Left ventricle myocardium inferior (tissue), 1 donor: ENCODE data around the gene RILPL1. TPM values are rescaled to one million over a fixed set of nuclear protein-coding genes. Genes with fewer than 3 reads are reported as not detected.

Experiments
- DNase-seq: peaks from one replicate; pipeline ENCODE4 v3.0.0-alpha.2; 2020
- H3K27ac ChIP-seq: fragments of 200-600 bp; replicated peaks from 2 replicates; pipeline ENCODE4 v1.8.0; 2021
- H3K27me3 ChIP-seq: fragments of 200-600 bp; 2 replicates; pipeline ENCODE4 v1.8.0; 2021; ENCODE audit warnings: low read depth
- H3K36me3 ChIP-seq: fragments of 200-600 bp; 2 replicates; pipeline ENCODE4 v1.8.0; 2021
- H3K4me1 ChIP-seq: fragments of 200-600 bp; 2 replicates; pipeline ENCODE4 v1.8.0; 2021
- H3K4me3 ChIP-seq: fragments of 200-600 bp; 2 replicates; pipeline ENCODE4 v1.8.0; 2021; ENCODE audit warnings: mild to moderate bottlenecking, moderate library complexity
- H3K9me3 ChIP-seq: fragments of 200-600 bp; replicated peaks from 2 replicates; pipeline ENCODE4 v1.8.0; 2021
- intact Hi-C: fragments of 100-400 bp; cut with micrococcal nuclease; formaldehyde crosslinking; loops from one replicate; pipeline ENCODE4 v1.11.0; 2022
- total RNA-seq: library from RNA; stranded (reverse); fragmentation: NEBNext Ultra II Directional; extraction: Animal tissue kit (Norgen Biotek cat#: 25700); gene quantifications from one replicate; pipeline ENCODE4 v1.2.1, GENCODE V29; 2021
- TF ChIP-seq, protein P1 (sequence below): fragments of 200-600 bp; IDR thresholded peaks from 2 replicates; pipeline ENCODE4 v1.8.0; 2021; ENCODE audit warnings: antibody characterized with exemption, mild to moderate bottlenecking, borderline replicate concordance
- donor health status: DM: no; HTN: yes; CAD: no; lungs with severe emphysema.

RILPL1 gene
- total RNA-seq, 1 donor from 2014 or later, result 89.7 TPM

DNA sequence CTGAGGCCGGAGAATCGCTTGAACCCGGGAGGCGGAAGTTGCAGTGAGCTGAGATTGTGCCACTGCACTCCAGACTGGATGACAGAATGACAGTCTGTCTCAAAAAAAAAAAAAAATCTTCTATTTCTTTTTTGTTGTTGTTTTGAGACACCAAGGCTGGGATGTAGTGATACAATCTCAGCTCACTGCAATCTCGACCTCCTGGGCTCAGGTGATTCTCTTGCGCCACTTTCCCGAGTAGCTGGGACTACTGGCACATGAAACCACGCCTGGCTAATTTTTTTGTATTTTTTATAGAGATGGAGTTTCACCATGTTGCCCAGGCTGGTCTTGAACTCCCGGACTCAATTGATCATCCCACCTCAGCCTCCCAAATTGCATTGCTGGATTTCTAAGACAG is 82.9 kb downstream of the RILPL1 start:
- TF ChIP-seq, protein P1, sequence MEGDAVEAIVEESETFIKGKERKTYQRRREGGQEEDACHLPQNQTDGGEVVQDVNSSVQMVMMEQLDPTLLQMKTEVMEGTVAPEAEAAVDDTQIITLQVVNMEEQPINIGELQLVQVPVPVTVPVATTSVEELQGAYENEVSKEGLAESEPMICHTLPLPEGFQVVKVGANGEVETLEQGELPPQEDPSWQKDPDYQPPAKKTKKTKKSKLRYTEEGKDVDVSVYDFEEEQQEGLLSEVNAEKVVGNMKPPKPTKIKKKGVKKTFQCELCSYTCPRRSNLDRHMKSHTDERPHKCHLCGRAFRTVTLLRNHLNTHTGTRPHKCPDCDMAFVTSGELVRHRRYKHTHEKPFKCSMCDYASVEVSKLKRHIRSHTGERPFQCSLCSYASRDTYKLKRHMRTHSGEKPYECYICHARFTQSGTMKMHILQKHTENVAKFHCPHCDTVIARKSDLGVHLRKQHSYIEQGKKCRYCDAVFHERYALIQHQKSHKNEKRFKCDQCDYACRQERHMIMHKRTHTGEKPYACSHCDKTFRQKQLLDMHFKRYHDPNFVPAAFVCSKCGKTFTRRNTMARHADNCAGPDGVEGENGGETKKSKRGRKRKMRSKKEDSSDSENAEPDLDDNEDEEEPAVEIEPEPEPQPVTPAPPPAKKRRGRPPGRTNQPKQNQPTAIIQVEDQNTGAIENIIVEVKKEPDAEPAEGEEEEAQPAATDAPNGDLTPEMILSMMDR, result no peak
- Histone ChIP-seq H3K36me3 (no peaks in the 10 kb centered on the region), H3K27me3 (no peaks in the 10 kb centered on the region), H3K27ac (no peak overlapping the region), H3K4me3 (no peak overlapping the region), H3K9me3 (no peaks in the 10 kb centered on the region), H3K4me1 (peaks cover 12% of the 10 kb centered on the region)
- DNase-seq, result no peak
- intact Hi-C loops, result no loop called here

DNA sequence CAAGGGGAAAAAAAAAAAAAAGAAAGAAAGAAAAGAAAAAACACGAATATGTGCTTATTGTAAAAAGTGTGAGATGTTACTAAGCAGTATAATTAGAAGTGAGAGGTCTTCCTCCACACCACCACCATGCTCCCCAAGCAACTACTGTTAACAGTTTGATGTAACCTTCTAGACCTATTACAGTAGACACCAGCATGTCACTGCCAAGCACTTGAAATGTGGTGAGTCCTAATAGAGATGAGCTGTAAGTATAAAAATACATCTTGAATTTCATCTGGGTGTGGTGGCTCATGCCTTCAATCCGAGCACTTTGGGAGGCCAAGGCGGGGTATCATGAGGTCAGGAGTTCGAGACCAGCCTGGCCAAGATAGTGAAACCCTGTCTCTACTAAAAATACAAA is 83.7 kb downstream of the RILPL1 start:
- DNase-seq, result no peak
- intact Hi-C loops, result no loop called here
- H3K4me1 ChIP-seq, result peaks cover 20% of the 10 kb centered on the region
- no peaks in the 10 kb centered on the region for H3K9me3 ChIP-seq
- H3K4me3 ChIP-seq, result no peak overlapping the region
- no peak overlapping the region for H3K27ac ChIP-seq
- H3K27me3 ChIP-seq, result no peaks in the 10 kb centered on the region
- TF ChIP-seq, protein P1, result no peak
- no peaks in the 10 kb centered on the region for H3K36me3 ChIP-seq

DNA sequence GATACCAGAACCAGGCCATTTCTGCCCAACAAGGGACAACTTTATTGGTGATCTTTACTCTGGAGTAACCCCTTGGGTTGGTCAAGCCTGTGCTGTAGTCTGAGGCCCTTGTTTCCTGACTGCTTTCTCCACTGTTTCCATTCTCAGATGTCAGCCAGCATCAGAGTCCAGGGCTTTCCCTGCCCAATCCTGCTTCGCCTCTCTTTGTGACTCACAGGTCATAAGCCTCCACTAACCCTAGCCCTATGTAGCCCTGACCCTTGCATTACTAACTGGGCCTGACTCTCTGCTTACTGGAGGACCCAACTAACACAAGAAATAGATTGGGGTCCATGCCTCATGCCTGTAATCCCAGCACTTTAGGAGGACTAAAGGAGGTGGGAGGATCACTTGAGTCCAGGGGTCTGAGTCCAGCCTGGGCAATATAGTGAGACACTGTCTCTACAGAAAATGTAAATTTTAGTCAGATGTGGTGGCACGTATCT is 84.2 kb downstream of the RILPL1 start:
- TF ChIP-seq, protein P1, result no peak
- H3K27me3 ChIP-seq, result no peaks in the 10 kb centered on the region
- intact Hi-C loops, result no loop called here
- peaks cover 25% of the 10 kb centered on the region for H3K4me1 ChIP-seq
- no peak overlapping the region for H3K27ac ChIP-seq
- H3K36me3 ChIP-seq, result no peaks in the 10 kb centered on the region
- H3K4me3 ChIP-seq, result no peak overlapping the region
- DNase-seq, result no peak
- no peaks in the 10 kb centered on the region for H3K9me3 ChIP-seq

- no peak for DNase-seq
- TF ChIP-seq, protein P1, result no peak
- peak overlapping the region; percentile 89 for H3K27ac ChIP-seq
- no peaks in the 10 kb centered on the region for H3K9me3 ChIP-seq
- peaks cover 29% of the 10 kb centered on the region for H3K4me1 ChIP-seq
- intact Hi-C loops, result no loop called here
- no peak overlapping the region for H3K4me3 ChIP-seq
- no peaks in the 10 kb centered on the region for H3K27me3 ChIP-seq
- H3K36me3 ChIP-seq, result no peaks in the 10 kb centered on the region
Observed at GRCh38 chr12:123446333-123446713, 87.2 kb downstream of the RILPL1 start.

- Histone ChIP-seq H3K4me3 (peak overlapping the region; percentile 9), H3K27me3 (no peaks in the 10 kb centered on the region), H3K36me3 (no peaks in the 10 kb centered on the region), H3K9me3 (no peaks in the 10 kb centered on the region), H3K4me1 (peaks cover 29% of the 10 kb centered on the region), H3K27ac (peak overlapping the region; percentile 89)
- intact Hi-C loops, result no loop called here
- DNase-seq, result peak; percentile 35
- TF ChIP-seq, protein P1, result no peak
Observed at GRCh38 chr12:123445388-123446332, 87.9 kb downstream of the RILPL1 start.
